Measurements from ENCODE around the gene RNU1-3. TPM values are rescaled to one million over a fixed set of nuclear protein-coding genes. Genes with fewer than 3 reads are reported as not detected.
"Not testable (repeated sequence)": the region's sequence is repeated elsewhere in the genome, so short reads cannot be mapped to it uniquely, and the experiment has no call there.

Gene RNU1-3
- total RNA-seq, 1 experiment from 2014 or later: 1,290 TPM

DNA sequence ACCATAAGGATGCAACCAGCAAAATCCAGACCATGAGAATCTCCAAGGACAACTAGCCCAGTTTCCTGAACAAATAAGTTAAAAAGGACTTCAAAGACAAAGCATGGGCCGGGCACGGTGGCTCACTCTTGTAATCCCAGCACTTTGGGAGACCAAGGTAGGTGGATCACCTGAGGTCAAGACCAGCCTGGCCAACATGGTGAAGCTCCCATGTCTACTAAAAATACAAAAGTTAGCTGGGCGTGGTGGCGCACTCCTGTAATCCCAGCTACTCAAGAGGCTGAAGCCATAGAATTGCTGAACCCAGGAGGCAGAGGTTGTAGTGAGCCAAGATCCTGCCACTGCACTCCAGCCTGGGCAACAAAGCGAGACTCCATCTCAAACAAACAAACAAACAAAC lies 30.8 kb downstream of the RNU1-3 start:
- H3K4me3 ChIP-seq (ENCODE audit: low read depth in 2 of 2, low read length in 2 of 2); ATAC-seq; in situ Hi-C loops (cut with HindIII; ENCODE audit: low pct_unique_long_range_greater_than_20kb, low sequenced_read_pairs); H3K9me3 ChIP-seq (ENCODE audit: control insufficient read depth, insufficient read depth, low read depth, low read length); H3K27me3 ChIP-seq (ENCODE audit: control insufficient read depth, insufficient read depth, low read length); DNase-seq (ENCODE audit: low read depth, low spot score); BruUV-seq (replicated peaks); H3K36me3 ChIP-seq (ENCODE audit: control insufficient read depth, insufficient read depth, low read length); intact Hi-C loops (cut with micrococcal nuclease; ENCODE audit: unreplicated experiment); H3K4me1 ChIP-seq (ENCODE audit: control insufficient read depth, insufficient read depth, low read length); H3K27ac ChIP-seq (ENCODE audit: low read length): not testable (repeated sequence)
- ChIA-PET CTCF (interaction anchor here (1.0 kb wide), 1 partner anchor 11 kb away, joined by 3 read pairs; no protein-coding TSS in a partner anchor), POLR2A (interaction anchor here (0.7 kb wide), 1 partner anchor 9 kb away, joined by 3 read pairs; no protein-coding TSS in a partner anchor)

DNA sequence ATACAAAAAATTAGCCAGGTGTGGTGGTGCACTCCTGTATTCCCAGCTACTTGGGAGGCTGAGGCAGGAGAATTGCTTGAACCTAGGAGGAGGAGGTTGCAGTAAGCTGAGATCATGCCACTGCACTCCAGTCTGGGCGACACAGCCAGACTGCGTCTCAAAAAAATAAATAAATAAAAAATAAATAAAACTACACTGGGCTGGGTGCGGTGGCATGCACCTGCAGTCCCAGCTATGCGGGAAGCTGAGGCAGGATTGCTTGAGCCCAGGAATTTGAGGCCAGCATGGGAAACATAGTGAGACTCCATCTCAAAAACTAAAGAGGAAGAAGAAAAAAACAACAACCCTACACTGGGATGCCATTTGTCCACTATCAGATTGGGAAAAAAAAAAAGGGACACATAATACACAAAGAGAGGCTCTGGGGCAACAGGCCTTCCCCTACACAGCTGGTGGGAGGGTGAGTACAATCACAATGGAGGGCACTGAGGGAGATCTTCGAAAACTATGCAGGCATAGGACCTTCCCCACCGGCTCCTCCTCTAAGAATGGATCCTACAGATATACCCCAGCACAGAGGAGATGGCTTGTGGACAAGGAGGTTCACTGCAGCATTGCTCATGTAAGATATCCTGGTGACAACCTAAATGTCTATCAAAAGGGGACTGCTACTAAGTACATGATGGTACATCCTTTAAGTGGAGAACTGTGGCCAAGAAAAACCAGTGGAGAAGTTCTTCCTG lies 33.0 kb downstream of the RNU1-3 start:
- POLR2A ChIA-PET; H3K36me3 ChIP-seq (ENCODE audit: control insufficient read depth, insufficient read depth, low read length); intact Hi-C loops (cut with micrococcal nuclease; ENCODE audit: unreplicated experiment); H3K9me3 ChIP-seq (ENCODE audit: control insufficient read depth, insufficient read depth, low read depth, low read length); in situ Hi-C loops (cut with HindIII; ENCODE audit: low pct_unique_long_range_greater_than_20kb, low sequenced_read_pairs); H3K4me3 ChIP-seq (ENCODE audit: low read depth in 2 of 2, low read length in 2 of 2); DNase-seq (ENCODE audit: low read depth, low spot score); BruUV-seq (replicated peaks); H3K4me1 ChIP-seq (ENCODE audit: control insufficient read depth, insufficient read depth, low read length); ATAC-seq; H3K27ac ChIP-seq (ENCODE audit: low read length); H3K27me3 ChIP-seq (ENCODE audit: control insufficient read depth, insufficient read depth, low read length): not testable (repeated sequence)
- CTCF ChIA-PET: interaction anchor here (0.6 kb wide), 1 partner anchor 82 kb away, joined by 6 read pairs; no protein-coding TSS in a partner anchor

DNA sequence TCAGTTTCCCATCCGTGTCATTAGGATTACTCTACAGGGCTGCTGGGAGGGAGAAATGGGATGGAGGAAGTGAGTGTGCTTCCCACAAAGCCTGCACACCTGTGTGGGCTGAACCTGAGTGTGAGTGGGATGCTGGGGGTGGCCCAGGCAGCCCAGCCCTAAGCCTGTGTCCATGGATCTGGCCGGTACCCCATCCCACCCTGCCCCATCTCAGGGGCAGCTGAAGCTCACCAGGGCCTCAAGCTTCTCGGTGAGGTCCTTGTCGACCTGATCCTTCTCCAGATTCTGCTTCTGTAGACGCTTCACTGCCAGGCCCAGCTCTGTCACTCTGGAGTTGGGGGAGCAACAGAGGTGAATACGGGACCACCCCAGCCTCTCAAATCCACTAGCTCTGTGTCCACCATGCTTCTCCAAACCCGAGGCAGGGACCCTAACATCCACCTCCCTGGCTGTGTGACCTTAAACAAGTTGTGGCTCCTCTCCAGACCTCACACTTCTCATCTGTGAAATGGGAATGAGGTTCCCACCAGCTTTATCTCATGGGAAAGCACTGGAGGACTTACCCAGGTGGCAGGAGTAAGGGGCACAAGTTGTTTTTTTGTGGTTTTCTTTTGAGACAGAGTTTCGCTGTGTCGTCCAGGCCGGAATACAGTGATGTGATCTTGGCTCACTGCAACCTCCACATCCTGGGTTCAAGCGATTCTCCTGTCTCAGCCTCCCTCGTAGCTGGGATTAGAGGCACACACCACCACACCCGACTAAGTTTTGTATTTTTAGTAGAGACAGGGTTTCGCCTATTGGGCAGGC lies 34.5 kb downstream of the RNU1-3 start:
- H3K9me3 ChIP-seq (ENCODE audit: control insufficient read depth, insufficient read depth, low read depth, low read length); BruUV-seq (replicated peaks); intact Hi-C loops (cut with micrococcal nuclease; ENCODE audit: unreplicated experiment); CTCF ChIA-PET; H3K4me1 ChIP-seq (ENCODE audit: control insufficient read depth, insufficient read depth, low read length); H3K4me3 ChIP-seq (ENCODE audit: low read depth in 2 of 2, low read length in 2 of 2); ATAC-seq; in situ Hi-C loops (cut with HindIII; ENCODE audit: low pct_unique_long_range_greater_than_20kb, low sequenced_read_pairs); H3K36me3 ChIP-seq (ENCODE audit: control insufficient read depth, insufficient read depth, low read length); POLR2A ChIA-PET; H3K27ac ChIP-seq (ENCODE audit: low read length); H3K27me3 ChIP-seq (ENCODE audit: control insufficient read depth, insufficient read depth, low read length); DNase-seq (ENCODE audit: low read depth, low spot score): not testable (repeated sequence)

DNA sequence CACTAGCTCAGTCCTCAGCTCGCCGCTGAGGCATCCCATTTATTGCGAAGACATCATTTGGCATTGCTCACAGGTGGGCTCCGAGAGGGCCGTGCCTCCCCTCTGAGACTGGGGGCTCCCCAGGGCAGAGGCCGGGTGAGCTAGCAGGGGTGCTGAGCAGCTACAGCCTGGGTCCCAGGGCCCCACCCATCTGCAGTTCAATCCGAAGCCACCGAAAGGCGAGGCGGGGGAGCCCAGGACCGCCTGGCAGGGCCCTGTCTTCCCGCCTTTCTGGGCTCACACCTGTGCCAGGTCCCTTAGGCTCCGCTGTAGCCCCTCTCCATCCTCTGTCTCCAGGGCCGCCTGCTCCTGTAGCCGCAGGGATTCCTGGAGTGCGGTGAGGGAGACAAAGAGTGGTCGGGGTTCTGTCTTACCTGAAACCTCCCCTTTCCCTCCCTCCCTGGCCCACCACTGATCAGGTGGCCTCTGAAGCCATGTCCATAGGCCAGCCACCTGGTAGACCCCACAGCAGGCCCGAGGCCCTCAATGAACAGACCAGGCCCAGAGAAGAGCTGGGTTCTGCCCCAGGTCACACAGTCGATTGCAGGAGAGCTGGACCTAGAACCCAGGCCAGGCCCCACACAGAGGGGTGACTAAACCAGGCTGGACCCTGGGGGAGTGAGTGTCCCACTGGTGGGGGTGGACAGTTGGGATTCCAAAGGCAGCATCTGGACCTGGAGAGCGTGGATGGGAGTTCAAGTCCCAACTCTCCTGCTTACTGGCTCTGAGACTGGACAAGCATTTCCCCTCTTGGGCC lies 35.3 kb downstream of the RNU1-3 start:
- no TSS peak for BruUV-seq (replicated peaks)
- in situ Hi-C loops (cut with HindIII; ENCODE audit: low pct_unique_long_range_greater_than_20kb, low sequenced_read_pairs) (no loop called here), intact Hi-C loops (cut with micrococcal nuclease; ENCODE audit: unreplicated experiment) (no loop called here)
- no peak overlapping the region for H3K4me3 ChIP-seq (ENCODE audit: low read depth in 2 of 2, low read length in 2 of 2)
- H3K27ac ChIP-seq (ENCODE audit: low read length): no peak overlapping the region
- ATAC-seq (peak; percentile 3; the same call in 1 of the 2 replicates), DNase-seq (ENCODE audit: low read depth, low spot score) (no peak)
- TF ChIP-seq, protein P1, sequence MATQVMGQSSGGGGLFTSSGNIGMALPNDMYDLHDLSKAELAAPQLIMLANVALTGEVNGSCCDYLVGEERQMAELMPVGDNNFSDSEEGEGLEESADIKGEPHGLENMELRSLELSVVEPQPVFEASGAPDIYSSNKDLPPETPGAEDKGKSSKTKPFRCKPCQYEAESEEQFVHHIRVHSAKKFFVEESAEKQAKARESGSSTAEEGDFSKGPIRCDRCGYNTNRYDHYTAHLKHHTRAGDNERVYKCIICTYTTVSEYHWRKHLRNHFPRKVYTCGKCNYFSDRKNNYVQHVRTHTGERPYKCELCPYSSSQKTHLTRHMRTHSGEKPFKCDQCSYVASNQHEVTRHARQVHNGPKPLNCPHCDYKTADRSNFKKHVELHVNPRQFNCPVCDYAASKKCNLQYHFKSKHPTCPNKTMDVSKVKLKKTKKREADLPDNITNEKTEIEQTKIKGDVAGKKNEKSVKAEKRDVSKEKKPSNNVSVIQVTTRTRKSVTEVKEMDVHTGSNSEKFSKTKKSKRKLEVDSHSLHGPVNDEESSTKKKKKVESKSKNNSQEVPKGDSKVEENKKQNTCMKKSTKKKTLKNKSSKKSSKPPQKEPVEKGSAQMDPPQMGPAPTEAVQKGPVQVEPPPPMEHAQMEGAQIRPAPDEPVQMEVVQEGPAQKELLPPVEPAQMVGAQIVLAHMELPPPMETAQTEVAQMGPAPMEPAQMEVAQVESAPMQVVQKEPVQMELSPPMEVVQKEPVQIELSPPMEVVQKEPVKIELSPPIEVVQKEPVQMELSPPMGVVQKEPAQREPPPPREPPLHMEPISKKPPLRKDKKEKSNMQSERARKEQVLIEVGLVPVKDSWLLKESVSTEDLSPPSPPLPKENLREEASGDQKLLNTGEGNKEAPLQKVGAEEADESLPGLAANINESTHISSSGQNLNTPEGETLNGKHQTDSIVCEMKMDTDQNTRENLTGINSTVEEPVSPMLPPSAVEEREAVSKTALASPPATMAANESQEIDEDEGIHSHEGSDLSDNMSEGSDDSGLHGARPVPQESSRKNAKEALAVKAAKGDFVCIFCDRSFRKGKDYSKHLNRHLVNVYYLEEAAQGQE (IDR thresholded peaks at IDR 0.05; ENCODE audit: insufficient read depth in 1 of 2, low read depth in 2 of 2, low read length in 1 of 2): no peak
- TF ChIP-seq, protein P2, sequence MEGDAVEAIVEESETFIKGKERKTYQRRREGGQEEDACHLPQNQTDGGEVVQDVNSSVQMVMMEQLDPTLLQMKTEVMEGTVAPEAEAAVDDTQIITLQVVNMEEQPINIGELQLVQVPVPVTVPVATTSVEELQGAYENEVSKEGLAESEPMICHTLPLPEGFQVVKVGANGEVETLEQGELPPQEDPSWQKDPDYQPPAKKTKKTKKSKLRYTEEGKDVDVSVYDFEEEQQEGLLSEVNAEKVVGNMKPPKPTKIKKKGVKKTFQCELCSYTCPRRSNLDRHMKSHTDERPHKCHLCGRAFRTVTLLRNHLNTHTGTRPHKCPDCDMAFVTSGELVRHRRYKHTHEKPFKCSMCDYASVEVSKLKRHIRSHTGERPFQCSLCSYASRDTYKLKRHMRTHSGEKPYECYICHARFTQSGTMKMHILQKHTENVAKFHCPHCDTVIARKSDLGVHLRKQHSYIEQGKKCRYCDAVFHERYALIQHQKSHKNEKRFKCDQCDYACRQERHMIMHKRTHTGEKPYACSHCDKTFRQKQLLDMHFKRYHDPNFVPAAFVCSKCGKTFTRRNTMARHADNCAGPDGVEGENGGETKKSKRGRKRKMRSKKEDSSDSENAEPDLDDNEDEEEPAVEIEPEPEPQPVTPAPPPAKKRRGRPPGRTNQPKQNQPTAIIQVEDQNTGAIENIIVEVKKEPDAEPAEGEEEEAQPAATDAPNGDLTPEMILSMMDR (IDR thresholded peaks at IDR 0.05): no peak
- no peak for TF ChIP-seq POLR2AphosphoS5 (IDR thresholded peaks at IDR 0.05; ENCODE audit: low read depth, low read length)
- no peak for TF ChIP-seq SIN3A (IDR thresholded peaks at IDR 0.05; ENCODE audit: borderline replicate concordance, insufficient read depth, low read depth, low read length)
- TF ChIP-seq TCF7L2 (IDR thresholded peaks at IDR 0.05; ENCODE audit: low read depth, low read length): no peak
- peaks cover 4% of the 10 kb centered on the region; the same call in 1 of the 2 replicates for H3K36me3 ChIP-seq (ENCODE audit: control insufficient read depth, insufficient read depth, low read length)
- H3K4me1 ChIP-seq (ENCODE audit: control insufficient read depth, insufficient read depth, low read length): no peaks in the 10 kb centered on the region
- CTCF ChIA-PET: no interaction called here
- no peaks in the 10 kb centered on the region for H3K9me3 ChIP-seq (ENCODE audit: control insufficient read depth, insufficient read depth, low read depth, low read length)
- POLR2A ChIA-PET: interaction anchor here (0.6 kb wide), 1 partner anchor 263 kb away, joined by 3 read pairs; no protein-coding TSS in a partner anchor
- no peaks in the 10 kb centered on the region for H3K27me3 ChIP-seq (ENCODE audit: control insufficient read depth, insufficient read depth, low read length)
